ENCODE results near the gene EGLN2. TPM values are rescaled to one million over a fixed set of nuclear protein-coding genes. Genes with fewer than 3 reads are reported as not detected.

Gene EGLN2
- total and polyA plus RNA-seq, 9 of the 15 experiments (the other 6 are each of a cell fraction or from before 2014, with no cell fraction given) = 9.6 to 114 (median 71.0) TPM

GRCh38 chr19:40776932-40777644, 21.9 kb upstream of the EGLN2 start (continued):
- TF ChIP-seq RCOR1 (IDR thresholded peaks at IDR 0.05; ENCODE audit: borderline replicate concordance in 1 of 2, low read depth in 2 of 2, low read length in 2 of 2) (peak; percentile 62 to 86; a peak in 2 of 4 replicates), FOS (IDR thresholded peaks at IDR 0.05; ENCODE audit: extremely low read depth, insufficient read length) (peak; percentile 71), CAMTA2 (CRISPR knock-in tag; conservative IDR thresholded peaks at IDR 0.05) (no peak), LEF1 (IDR thresholded peaks at IDR 0.05) (0 out of 2 replicates have a peak, but pooled peaks have one; percentile 24), EZH2 (IDR thresholded peaks at IDR 0.05; ENCODE audit: borderline replicate concordance, low read depth, low read length) (no peak), ZNF146 (CRISPR knock-in tag; IDR thresholded peaks at IDR 0.05; ENCODE audit: unreplicated experiment) (no peak), ZFP30 (CRISPR knock-in tag; IDR thresholded peaks at IDR 0.05; ENCODE audit: borderline replicate concordance) (no peak), NFIC (IDR thresholded peaks at IDR 0.05) (no peak), ZNF551 (CRISPR knock-in tag; IDR thresholded peaks at IDR 0.05) (no peak), TRIM25 (IDR thresholded peaks at IDR 0.05; ENCODE audit: borderline replicate concordance) (no peak), POLR2H (tag; IDR thresholded peaks at IDR 0.05; ENCODE audit: low read depth) (no peak), EP400 (IDR thresholded peaks at IDR 0.05) (peak; percentile 81), HCFC1 (IDR thresholded peaks at IDR 0.05; ENCODE audit: low read depth, low read length) (0 out of 2 replicates have a peak, but pooled peaks have one; percentile 14), ZNF197 (CRISPR knock-in tag; IDR thresholded peaks at IDR 0.05; ENCODE audit: low read depth) (no peak), ZNF24 (IDR thresholded peaks at IDR 0.05) (peak; percentile 67)
- TF ChIP-seq, protein P1, sequence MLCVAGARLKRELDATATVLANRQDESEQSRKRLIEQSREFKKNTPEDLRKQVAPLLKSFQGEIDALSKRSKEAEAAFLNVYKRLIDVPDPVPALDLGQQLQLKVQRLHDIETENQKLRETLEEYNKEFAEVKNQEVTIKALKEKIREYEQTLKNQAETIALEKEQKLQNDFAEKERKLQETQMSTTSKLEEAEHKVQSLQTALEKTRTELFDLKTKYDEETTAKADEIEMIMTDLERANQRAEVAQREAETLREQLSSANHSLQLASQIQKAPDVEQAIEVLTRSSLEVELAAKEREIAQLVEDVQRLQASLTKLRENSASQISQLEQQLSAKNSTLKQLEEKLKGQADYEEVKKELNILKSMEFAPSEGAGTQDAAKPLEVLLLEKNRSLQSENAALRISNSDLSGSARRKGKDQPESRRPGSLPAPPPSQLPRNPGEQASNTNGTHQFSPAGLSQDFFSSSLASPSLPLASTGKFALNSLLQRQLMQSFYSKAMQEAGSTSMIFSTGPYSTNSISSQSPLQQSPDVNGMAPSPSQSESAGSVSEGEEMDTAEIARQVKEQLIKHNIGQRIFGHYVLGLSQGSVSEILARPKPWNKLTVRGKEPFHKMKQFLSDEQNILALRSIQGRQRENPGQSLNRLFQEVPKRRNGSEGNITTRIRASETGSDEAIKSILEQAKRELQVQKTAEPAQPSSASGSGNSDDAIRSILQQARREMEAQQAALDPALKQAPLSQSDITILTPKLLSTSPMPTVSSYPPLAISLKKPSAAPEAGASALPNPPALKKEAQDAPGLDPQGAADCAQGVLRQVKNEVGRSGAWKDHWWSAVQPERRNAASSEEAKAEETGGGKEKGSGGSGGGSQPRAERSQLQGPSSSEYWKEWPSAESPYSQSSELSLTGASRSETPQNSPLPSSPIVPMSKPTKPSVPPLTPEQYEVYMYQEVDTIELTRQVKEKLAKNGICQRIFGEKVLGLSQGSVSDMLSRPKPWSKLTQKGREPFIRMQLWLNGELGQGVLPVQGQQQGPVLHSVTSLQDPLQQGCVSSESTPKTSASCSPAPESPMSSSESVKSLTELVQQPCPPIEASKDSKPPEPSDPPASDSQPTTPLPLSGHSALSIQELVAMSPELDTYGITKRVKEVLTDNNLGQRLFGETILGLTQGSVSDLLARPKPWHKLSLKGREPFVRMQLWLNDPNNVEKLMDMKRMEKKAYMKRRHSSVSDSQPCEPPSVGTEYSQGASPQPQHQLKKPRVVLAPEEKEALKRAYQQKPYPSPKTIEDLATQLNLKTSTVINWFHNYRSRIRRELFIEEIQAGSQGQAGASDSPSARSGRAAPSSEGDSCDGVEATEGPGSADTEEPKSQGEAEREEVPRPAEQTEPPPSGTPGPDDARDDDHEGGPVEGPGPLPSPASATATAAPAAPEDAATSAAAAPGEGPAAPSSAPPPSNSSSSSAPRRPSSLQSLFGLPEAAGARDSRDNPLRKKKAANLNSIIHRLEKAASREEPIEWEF (CRISPR knock-in tag; IDR thresholded peaks at IDR 0.05) = no peak

Data from K562 (cell line).